Endothelial cell of umbilical vein (primary cell): ENCODE data around the gene CLEC16A. TPM values are rescaled to one million over a fixed set of nuclear protein-coding genes. Genes with fewer than 3 reads are reported as not detected.

Source experiments
- BruUV-seq: library from RNA; stranded (reverse); fragments of 400-500 nt; replicated peaks from 2 replicates; lab custom pipeline; 2021; lab: Mats Ljungman, UMichigan
- CTCF ChIA-PET: fragments of 300-600, 350-600 bp; sonication (Branson Sonifier 250); formaldehyde crosslinking; loops from one replicate; lab custom pipeline; 2021; ENCODE audit warnings: antibody characterized with exemption, inconsistent platforms; lab: Charles Lee
- POLR2A ChIA-PET: fragments of 300-600, 350-600 bp; sonication (Branson Sonifier 250); formaldehyde crosslinking; loops from one replicate; lab custom pipeline; 2021; ENCODE audit warnings: antibody characterized with exemption, inconsistent platforms; lab: Charles Lee
- DNase-seq: peaks from one replicate; pipeline ENCODE4 v3.0.0-alpha.2; 2011; ENCODE audit warnings: low read depth, low spot score
- FAIRE-seq: peaks from 2 replicates; lab custom pipeline; 2011; peaks lifted over from hg19 to GRCh38; lab: Jason Lieb, UNC
- H2AFZ ChIP-seq: 2 replicates; pipeline ENCODE4 v1.6.0; 2012; ENCODE audit warnings: low read depth, low read length, control low read depth, inconsistent platforms
- H3K27ac ChIP-seq: 2 replicates; pipeline ENCODE4 v1.5.1; 2011; ENCODE audit warnings: low read depth, mild to moderate bottlenecking, control low read depth, low read length, moderate library complexity; ENCODE audit not compliant: insufficient read depth
- H3K27me3 ChIP-seq, 2 experiments: 2 replicates each; pipeline versions ENCODE4 v1.6.0 to v1.6.1; 2011; ENCODE audit warnings: low read length in 2 of 2, mixed read lengths in 1 of 2; ENCODE audit not compliant: control insufficient read depth in 2 of 2, insufficient read depth in 2 of 2
- H3K36me3 ChIP-seq, 2 experiments: 2 replicates in 1 of 2; 3 replicates in 1 of 2; pipeline ENCODE4 v1.5.1; 2011; ENCODE audit warnings: low read length in 2 of 2, mild to moderate bottlenecking in 1 of 2, moderate library complexity in 1 of 2; ENCODE audit not compliant: control insufficient read depth in 2 of 2, insufficient read depth in 2 of 2; ENCODE audit errors: extremely low read depth in 1 of 2
- H3K4me1 ChIP-seq: 3 replicates; pipeline ENCODE4 v1.5.1; 2011; ENCODE audit warnings: mild to moderate bottlenecking, low read length; ENCODE audit not compliant: control insufficient read depth, insufficient read depth; ENCODE audit errors: extremely low read depth
- H3K4me2 ChIP-seq: 2 replicates; pipeline ENCODE4 v1.6.1; 2011; ENCODE audit warnings: low read length, control low read depth, mixed read lengths; ENCODE audit not compliant: insufficient read depth
- H3K4me3 ChIP-seq, 3 experiments: fragments of 200-600 bp in 1 of 3; sonication (generic), shearing (Covaris generic) in 1 of 3; replicated peaks in 1 of 3; 2 replicates each; pipeline ENCODE4 v1.5.1; 2011 to 2016; ENCODE audit warnings: control low read depth in 3 of 3, low read length in 3 of 3, mild to moderate bottlenecking in 2 of 3, inconsistent platforms in 1 of 3, low read depth in 1 of 3, moderate library complexity in 1 of 3; ENCODE audit not compliant: insufficient read depth in 1 of 3
- H3K79me2 ChIP-seq: 2 replicates; pipeline ENCODE4 v1.6.0; 2012; ENCODE audit warnings: low read length, inconsistent platforms; ENCODE audit not compliant: control insufficient read depth, insufficient read depth
- H3K9ac ChIP-seq: replicated peaks from 2 replicates; pipeline ENCODE3; 2011; ENCODE audit warnings: low read length, control low read depth; ENCODE audit not compliant: insufficient read depth; ENCODE audit errors: extremely low read depth
- H3K9me1 ChIP-seq: replicated peaks from 3 replicates; pipeline ENCODE4 v1.6.0; 2011; ENCODE audit warnings: mild to moderate bottlenecking, low read length; ENCODE audit not compliant: control insufficient read depth, insufficient read depth; ENCODE audit errors: extremely low read depth
- H3K9me3 ChIP-seq: replicated peaks from 2 replicates; pipeline ENCODE4 v1.5.1; 2012; ENCODE audit warnings: low read length, inconsistent platforms; ENCODE audit not compliant: control insufficient read depth, insufficient read depth
- H4K20me1 ChIP-seq: replicated peaks from 2 replicates; pipeline ENCODE3; 2011; ENCODE audit warnings: mild to moderate bottlenecking, low read length; ENCODE audit not compliant: control insufficient read depth, insufficient read depth; ENCODE audit errors: extremely low read depth
- CTCF ChIP-seq, 2 donors: IDR thresholded peaks; 1 replicate in 1 of 2; 2 replicates in 1 of 2; pipeline ENCODE4 v1.5.1; 2011; ENCODE audit warnings: low read length in 2 of 2, mild to moderate bottlenecking in 2 of 2, moderate library complexity in 2 of 2, control low read depth in 1 of 2, inconsistent platforms in 1 of 2, low read depth in 1 of 2; ENCODE audit not compliant: insufficient read depth in 1 of 2; ENCODE audit errors: extremely low read depth in 1 of 2
- EZH2 ChIP-seq: IDR thresholded peaks from 2 replicates; pipeline ENCODE4 v1.6.1; 2012; ENCODE audit warnings: borderline replicate concordance, low read depth, mild to moderate bottlenecking, moderate library complexity, low read length, inconsistent platforms; ENCODE audit not compliant: severe bottlenecking
- FOS ChIP-seq: IDR thresholded peaks from 2 replicates; pipeline ENCODE4 v1.6.1; 2011; ENCODE audit warnings: mild to moderate bottlenecking, low read length, moderate library complexity, borderline replicate concordance; ENCODE audit not compliant: insufficient read depth
- GATA2 ChIP-seq: IDR thresholded peaks from 2 replicates; pipeline ENCODE4 v1.7.0; 2011; ENCODE audit warnings: low read depth, mild to moderate bottlenecking, moderate library complexity, mixed read lengths, low read length; ENCODE audit not compliant: insufficient read length, insufficient read depth
- JUN ChIP-seq: IDR thresholded peaks from 2 replicates; pipeline ENCODE4 v1.6.1; 2011; ENCODE audit warnings: borderline replicate concordance, low read depth; ENCODE audit not compliant: insufficient read length, insufficient read depth
- MAX ChIP-seq: IDR thresholded peaks from 2 replicates; pipeline ENCODE4 v1.6.1; 2011; ENCODE audit not compliant: insufficient read depth, insufficient read length
- MYC ChIP-seq: IDR thresholded peaks from one replicate; pipeline ENCODE4 v1.6.1; 2011; ENCODE audit warnings: mild to moderate bottlenecking, low read depth, low read length
- POLR2A ChIP-seq: IDR thresholded peaks from 2 replicates; pipeline ENCODE4 v1.6.1; 2012; ENCODE audit warnings: low read depth, mild to moderate bottlenecking, control low read depth, low read length
- POLR2AphosphoS5 ChIP-seq: IDR thresholded peaks from 2 replicates; pipeline ENCODE4 v1.6.1; 2012; ENCODE audit warnings: low read depth, mild to moderate bottlenecking, control low read depth, low read length, moderate library complexity; ENCODE audit not compliant: insufficient read depth
- dilution Hi-C: fragments of 300-500 bp; cut with MboI; formaldehyde crosslinking; loops from one replicate; pipeline ENCODE4 v1.15.0; 2019; ENCODE audit warnings: low sequenced_read_pairs; ENCODE audit not compliant: extremely low pct_ligation_motif_present
- intact Hi-C: fragments of 100-400 bp; cut with micrococcal nuclease; formaldehyde crosslinking; loops from one replicate; pipeline ENCODE4 v1.10.0; 2022
- polyA plus RNA-seq, 4 experiments: library from polyadenylated mRNA; depleted of rRNA in 3 of 4; stranded (reverse) in 3 of 4; unstranded in 1 of 4; fragments of >200 nt; gene quantifications; 2 replicates each; pipeline versions ENCODE4 v1.2.1 to v1.2.3, GENCODE V29; 2011 to 2012; ENCODE audit warnings: missing spikeins in 1 of 4
- total RNA-seq: library from RNA; stranded (reverse); gene quantifications from 2 replicates; pipeline ENCODE4 v1.2.3, GENCODE V29; 2021

Gene CLEC16A
- total and polyA plus RNA-seq, 2 donors (not counting 3 experiments of a cell fraction or from before 2014, with no cell fraction given), result 11.4 to 23.3 TPM

- no peak overlapping the region for H2AFZ ChIP-seq
- FAIRE-seq (no peak), DNase-seq (no peak)
- ChIA-PET POLR2A (interaction anchor here (0.6 kb wide), 1 partner anchor 214 kb away, joined by 5 read pairs; no protein-coding TSS in a partner anchor), CTCF (interaction anchor here (1.1 to 1.7 kb wide), 2 partner anchors 27 to 127 kb away, joined by 3 to 5 read pairs; partner anchors contain the start of gene SOCS1)
- no TSS peak for BruUV-seq
- no peaks in the 10 kb centered on the region for H3K9me1 ChIP-seq
- H3K36me3 ChIP-seq, result peaks cover 0 to 2% of the 10 kb centered on the region in 2 experiments
- no peaks in the 10 kb centered on the region for H4K20me1 ChIP-seq
- H3K27me3 ChIP-seq, result no peaks in the 10 kb centered on the region
- TF ChIP-seq GATA2 (no peak), POLR2A (no peak), MAX (no peak), JUN (no peak), EZH2 (no peak), CTCF (IDR thresholded peaks at IDR 0.05; ENCODE audit: extremely low read depth in 1 of 2, insufficient read depth in 1 of 2, low read depth in 1 of 2, low read length in 2 of 2) (no peak), MYC (no peak), FOS (no peak), POLR2AphosphoS5 (no peak)
- H3K79me2 ChIP-seq, result no peaks in the 10 kb centered on the region
- H3K27ac ChIP-seq, result no peak overlapping the region
- H3K4me2 ChIP-seq, result no peak overlapping the region
- no peaks in the 10 kb centered on the region for H3K9me3 ChIP-seq
- H3K4me3 ChIP-seq, result no peak overlapping the region
- intact Hi-C loops (no loop called here), dilution Hi-C loops (no loop called here)
- H3K9ac ChIP-seq, result no peak overlapping the region
- peaks cover 8% of the 10 kb centered on the region for H3K4me1 ChIP-seq
Measured at GRCh38 chr16:11129378-11129781, 185.0 kb downstream of the CLEC16A start.
